ENCODE measurements around the gene SHANK1.

Gene SHANK1

GRCh38 chr19:50728084-50728737, 8.6 kb upstream of the SHANK1 start:
- DNase-seq (ENCODE audit: low spot score) = peak; percentile 59

GRCh38 chr19:50725911-50726230, 6.3 kb upstream of the SHANK1 start:
- no peak for DNase-seq (ENCODE audit: low spot score)

GRCh38 chr19:50725218-50725910, 5.8 kb upstream of the SHANK1 start:
- DNase-seq (ENCODE audit: low spot score) = no peak

- peak; percentile 100 for DNase-seq (ENCODE audit: low spot score)
Measured at GRCh38 chr19:50724522-50725217, 5.1 kb upstream of the SHANK1 start.

- DNase-seq (ENCODE audit: low spot score) = no peak
Measured at GRCh38 chr19:50723735-50724521, 4.3 kb upstream of the SHANK1 start.

- peak; percentile 84 for DNase-seq (ENCODE audit: low spot score)
Measured at GRCh38 chr19:50723069-50723468, 3.5 kb upstream of the SHANK1 start, which contains the start of gene CLEC11A. Gene CLEC11A, plus strand, starts transcription at chr19:50723364. Its CDS starts 162 bp downstream, at chr19:50723526.

GRCh38 chr19:50722201-50723013, 2.8 kb upstream of the SHANK1 start:
- DNase-seq (ENCODE audit: low spot score) = no peak

GRCh38 chr19:50721441-50722137, 2.0 kb upstream of the SHANK1 start:
- DNase-seq (ENCODE audit: low spot score) = no peak

GRCh38 chr19:50720921-50721381, 1.3 kb upstream of the SHANK1 start:
- DNase-seq (ENCODE audit: low spot score) = peak; percentile 74

- DNase-seq (ENCODE audit: low spot score) = no peak
Measured at GRCh38 chr19:50720181-50720920, 749 bp upstream of the SHANK1 start.

- DNase-seq (ENCODE audit: low spot score) = no peak
Measured at GRCh38 chr19:50719119-50719435, 525 bp downstream of the SHANK1 start.

GRCh38 chr19:50718255-50719118, 1.1 kb downstream of the SHANK1 start:
- peak; percentile 70 for DNase-seq (ENCODE audit: low spot score)

- DNase-seq (ENCODE audit: low spot score) = no peak
Measured at GRCh38 chr19:50717891-50718254, 1.7 kb downstream of the SHANK1 start.

GRCh38 chr19:50717026-50717723, 2.4 kb downstream of the SHANK1 start:
- DNase-seq (ENCODE audit: low spot score) = no peak

- no peak for DNase-seq (ENCODE audit: low spot score)
Measured at GRCh38 chr19:50716178-50717025, 3.2 kb downstream of the SHANK1 start.

GRCh38 chr19:50713556-50714236, 5.9 kb downstream of the SHANK1 start:
- DNase-seq (ENCODE audit: low spot score) = no peak

GRCh38 chr19:50712833-50713232, 6.8 kb downstream of the SHANK1 start:
- no peak for DNase-seq (ENCODE audit: low spot score)
